Measurements from ENCODE around the gene APRT. TPM values are rescaled to one million over a fixed set of nuclear protein-coding genes. Genes with fewer than 3 reads are reported as not detected.

The APRT gene
- polyA plus RNA-seq, 3 donors from 2014 or later = 432 to 476 (median 450) TPM

- no peak for DNase-seq
- no peak overlapping the region for H3K27ac Mint-ChIP-seq
- peaks cover 49% of the 10 kb centered on the region in 2 donors for H3K4me1 Mint-ChIP-seq
- H3K27me3 Mint-ChIP-seq (ENCODE audit: low read depth in 3 of 3) = peaks cover 0 to 9% (median 6%) of the 10 kb centered on the region in 3 donors
- no peaks in the 10 kb centered on the region for H3K36me3 Mint-ChIP-seq
- no peaks in the 10 kb centered on the region for H3K9me3 Mint-ChIP-seq
- H3K4me3 Mint-ChIP-seq = no peak overlapping the region
Measured at GRCh38 chr16:88768071-88768783, 43.5 kb downstream of the APRT start.

DNA sequence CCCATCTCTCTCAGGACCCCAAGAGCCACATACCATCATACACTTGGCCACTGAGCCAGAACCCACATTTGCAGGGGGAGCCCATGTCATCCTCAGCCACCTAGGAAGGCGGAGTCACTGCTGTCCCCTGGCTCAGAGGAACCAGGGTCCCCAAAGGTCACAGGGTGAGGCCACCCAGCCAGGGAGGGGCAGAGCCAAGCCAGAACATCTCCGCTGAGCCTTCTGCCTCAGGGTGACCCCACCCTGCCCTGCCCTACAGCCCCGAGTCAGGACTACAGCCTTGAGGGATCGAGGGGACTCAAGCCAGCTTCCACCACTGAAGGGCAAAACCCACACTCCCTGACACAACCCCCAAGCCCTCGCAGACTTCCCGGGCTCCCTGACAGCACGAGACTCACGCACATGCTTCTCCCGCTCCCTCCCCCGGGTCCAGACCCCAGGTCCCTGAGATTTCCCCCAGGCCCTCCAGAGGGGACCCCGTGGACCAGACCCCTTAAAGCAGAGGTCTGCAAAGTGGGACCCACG lies 44.1 kb downstream of the APRT start:
- Mint-ChIP-seq H3K27me3 (ENCODE audit: low read depth in 3 of 3) (peaks cover 0 to 9% (median 6%) of the 10 kb centered on the region in 3 donors), H3K9me3 (no peaks in the 10 kb centered on the region), H3K36me3 (no peaks in the 10 kb centered on the region), H3K27ac (peak overlapping the region in 4 of 6 donors; percentile 5 to 64 (median 44)), H3K4me1 (peaks cover 49 to 51% of the 10 kb centered on the region in 2 donors), H3K4me3 (no peak overlapping the region)
- no peak for DNase-seq

- Mint-ChIP-seq H3K27me3 (ENCODE audit: low read depth in 3 of 3) (peaks cover 0 to 9% (median 6%) of the 10 kb centered on the region in 3 donors), H3K36me3 (no peaks in the 10 kb centered on the region), H3K27ac (peak overlapping the region in 4 of 6 donors; percentile 30 to 90 (median 61)), H3K4me1 (peaks cover 49 to 51% of the 10 kb centered on the region in 2 donors), H3K9me3 (no peaks in the 10 kb centered on the region), H3K4me3 (peak overlapping the region in 2 of 5 donors; percentile 49 to 60)
- DNase-seq = no peak
Measured at GRCh38 chr16:88766975-88767374, 44.8 kb downstream of the APRT start.

- H3K36me3 Mint-ChIP-seq = no peaks in the 10 kb centered on the region
- peaks cover 0 to 6% (median 6%) of the 10 kb centered on the region in 3 donors for H3K27me3 Mint-ChIP-seq (ENCODE audit: low read depth in 3 of 3)
- no peak overlapping the region for H3K4me3 Mint-ChIP-seq
- H3K9me3 Mint-ChIP-seq = no peaks in the 10 kb centered on the region
- H3K4me1 Mint-ChIP-seq = peaks cover 37 to 39% of the 10 kb centered on the region in 2 donors
- DNase-seq = no peak
- no peak overlapping the region for H3K27ac Mint-ChIP-seq
Measured at GRCh38 chr16:88764913-88765349, 46.8 kb downstream of the APRT start.

DNA sequence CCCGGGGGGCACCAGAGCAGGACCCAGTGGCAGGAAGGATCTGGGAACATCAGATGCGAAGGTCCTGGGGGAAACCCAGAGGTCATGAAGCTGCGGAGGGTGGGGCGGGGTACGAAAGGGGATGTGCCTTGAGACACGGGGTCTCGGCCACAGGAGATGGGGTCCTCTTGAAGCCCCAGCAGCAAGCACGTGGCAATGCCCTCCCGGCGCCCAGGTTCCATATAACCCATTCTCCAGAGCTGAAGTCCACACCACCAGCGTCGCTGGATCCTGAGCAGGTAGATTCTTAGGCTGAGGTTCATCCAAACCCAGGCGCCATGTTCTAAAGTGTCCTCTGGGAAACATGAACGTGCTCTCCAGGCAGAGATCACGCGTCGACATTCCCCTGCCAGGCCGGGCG lies 47.6 kb downstream of the APRT start:
- DNase-seq = no peak
- H3K9me3 Mint-ChIP-seq = no peaks in the 10 kb centered on the region
- H3K36me3 Mint-ChIP-seq = peaks cover 0 to under 1% (median 0%) of the 10 kb centered on the region in 3 donors
- H3K4me1 Mint-ChIP-seq = peaks cover 30 to 32% of the 10 kb centered on the region in 2 donors
- H3K4me3 Mint-ChIP-seq = no peak overlapping the region
- no peak overlapping the region for H3K27ac Mint-ChIP-seq
- peaks cover 0 to 6% (median 6%) of the 10 kb centered on the region in 3 donors for H3K27me3 Mint-ChIP-seq (ENCODE audit: low read depth in 3 of 3)

DNA sequence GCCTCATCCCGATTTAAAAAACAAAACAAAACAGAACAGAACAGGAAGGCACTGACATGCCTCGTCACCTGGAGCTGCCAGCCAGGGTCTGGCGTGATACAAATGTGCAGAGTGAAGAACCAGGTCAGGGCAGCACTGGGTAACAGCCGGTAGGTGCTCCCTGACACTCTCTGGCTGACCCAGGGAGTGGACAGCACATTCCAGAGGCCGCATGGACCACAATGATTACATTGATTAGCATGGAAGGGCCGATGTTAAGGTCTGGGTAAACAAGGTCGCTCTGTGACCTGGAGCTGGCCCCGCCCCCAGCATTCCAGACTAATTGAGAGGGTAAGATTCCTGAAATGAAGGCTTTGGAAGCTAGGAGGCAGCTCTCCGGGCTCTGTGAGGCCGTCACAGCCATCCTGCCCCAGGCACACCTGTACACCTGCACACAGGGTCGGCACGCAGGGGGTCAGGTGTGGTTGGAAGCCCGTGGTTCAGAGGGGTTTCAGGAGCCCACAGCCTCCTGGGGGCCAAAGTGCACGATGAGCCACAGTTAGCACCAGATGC lies 48.1 kb downstream of the APRT start:
- H3K4me3 Mint-ChIP-seq = peak overlapping the region in 1 of 5 donors; percentile 12
- peaks cover 31 to 33% of the 10 kb centered on the region in 2 donors for H3K4me1 Mint-ChIP-seq
- H3K36me3 Mint-ChIP-seq = peaks cover 0 to 5% (median 2%) of the 10 kb centered on the region in 3 donors
- peaks cover 0 to 6% (median 6%) of the 10 kb centered on the region in 3 donors for H3K27me3 Mint-ChIP-seq (ENCODE audit: low read depth in 3 of 3)
- peak overlapping the region in 4 of 6 donors; percentile 39 to 67 (median 50) for H3K27ac Mint-ChIP-seq
- DNase-seq = no peak
- H3K9me3 Mint-ChIP-seq = no peaks in the 10 kb centered on the region

- Mint-ChIP-seq H3K27ac (no peak overlapping the region), H3K36me3 (peaks cover 0 to 5% (median 3%) of the 10 kb centered on the region in 3 donors), H3K4me3 (no peak overlapping the region), H3K27me3 (ENCODE audit: low read depth in 3 of 3) (peaks cover 0 to 8% (median 6%) of the 10 kb centered on the region in 3 donors), H3K9me3 (no peaks in the 10 kb centered on the region), H3K4me1 (peaks cover 37 to 38% of the 10 kb centered on the region in 2 donors)
- no peak for DNase-seq
Measured at GRCh38 chr16:88762941-88763340, 48.8 kb downstream of the APRT start.

GRCh38 chr16:88762258-88762870 lies 49.4 kb downstream of the APRT start:
- peaks cover 0 to 8% (median 6%) of the 10 kb centered on the region in 3 donors for H3K27me3 Mint-ChIP-seq (ENCODE audit: low read depth in 3 of 3)
- H3K36me3 Mint-ChIP-seq = peaks cover 0 to 5% (median 3%) of the 10 kb centered on the region in 3 donors
- peaks cover 35 to 36% of the 10 kb centered on the region in 2 donors for H3K4me1 Mint-ChIP-seq
- no peak overlapping the region for H3K4me3 Mint-ChIP-seq
- H3K9me3 Mint-ChIP-seq = no peaks in the 10 kb centered on the region
- H3K27ac Mint-ChIP-seq = no peak overlapping the region
- no peak for DNase-seq

- H3K27ac Mint-ChIP-seq = no peak overlapping the region
- H3K4me1 Mint-ChIP-seq = peaks cover 30 to 34% of the 10 kb centered on the region in 2 donors
- peaks cover 0 to 8% (median 6%) of the 10 kb centered on the region in 3 donors for H3K27me3 Mint-ChIP-seq (ENCODE audit: low read depth in 3 of 3)
- H3K36me3 Mint-ChIP-seq = peaks cover 0 to 5% (median 3%) of the 10 kb centered on the region in 3 donors
- DNase-seq = no peak
- no peak overlapping the region for H3K4me3 Mint-ChIP-seq
- H3K9me3 Mint-ChIP-seq = no peaks in the 10 kb centered on the region
Measured at GRCh38 chr16:88761830-88762229, 49.9 kb downstream of the APRT start.

DNA sequence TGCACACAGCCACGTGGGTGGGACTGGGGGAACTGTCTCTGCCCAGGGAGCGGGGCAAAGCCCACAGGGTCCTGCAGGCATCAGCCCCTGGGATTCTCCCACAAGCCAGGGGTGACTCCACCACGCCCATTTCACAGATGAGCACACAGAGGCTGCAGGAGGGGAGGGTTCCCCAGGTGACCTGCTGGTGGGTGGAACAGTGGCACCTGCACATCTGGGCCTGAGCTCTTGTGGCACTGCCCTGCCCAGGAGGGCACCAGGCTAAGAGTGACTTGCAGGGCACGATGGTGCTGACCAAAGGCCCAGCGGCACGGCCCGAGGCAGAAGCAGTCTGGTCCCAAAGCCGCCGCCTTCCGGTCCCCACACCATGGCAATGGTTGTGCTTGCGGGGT lies 50.6 kb downstream of the APRT start:
- Mint-ChIP-seq H3K4me1 (peaks cover 27 to 33% of the 10 kb centered on the region in 2 donors), H3K4me3 (no peak overlapping the region), H3K27ac (peak overlapping the region in 1 of 6 donors; percentile 17), H3K36me3 (peaks cover 0 to 5% (median 3%) of the 10 kb centered on the region in 3 donors), H3K27me3 (ENCODE audit: low read depth in 3 of 3) (peaks cover 0 to 7% (median 5%) of the 10 kb centered on the region in 3 donors), H3K9me3 (no peaks in the 10 kb centered on the region)
- no peak for DNase-seq

DNA sequence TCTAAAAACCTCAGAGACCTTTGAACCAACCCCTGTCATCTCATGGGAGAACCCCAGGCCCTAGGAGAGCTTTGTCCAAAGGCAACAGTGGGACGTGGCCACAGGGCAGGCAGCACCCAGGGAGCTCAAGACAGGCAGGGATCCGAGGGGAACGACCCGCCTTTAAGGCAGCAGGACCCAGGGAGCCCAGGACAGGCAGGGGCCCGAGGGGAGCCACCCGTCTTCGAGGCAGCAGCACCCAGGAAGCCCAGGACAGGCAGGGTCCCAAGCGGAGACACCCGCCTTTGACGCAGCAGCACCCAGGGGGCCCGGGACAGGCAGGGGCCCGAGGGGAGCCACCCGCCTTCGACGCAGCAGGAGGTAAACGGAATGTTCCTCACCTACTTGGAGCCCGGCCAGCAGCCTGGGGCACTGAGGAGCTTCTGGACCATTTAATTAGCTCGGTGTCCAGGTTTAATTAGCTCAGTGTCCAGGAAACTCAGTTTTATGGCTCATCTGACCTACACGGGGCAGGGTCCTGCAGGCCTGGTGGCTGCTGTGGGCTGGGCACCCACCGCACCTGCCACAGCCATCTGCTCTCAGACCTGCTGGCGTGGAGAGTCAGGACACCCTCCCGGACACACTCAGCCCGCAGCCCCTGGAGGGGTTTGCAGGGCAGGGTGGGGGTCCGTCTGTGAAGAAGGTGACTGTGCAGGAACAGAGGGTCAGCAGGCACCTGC lies 51.1 kb downstream of the APRT start:
- no peaks in the 10 kb centered on the region for H3K9me3 Mint-ChIP-seq
- peaks cover 21 to 28% of the 10 kb centered on the region in 2 donors for H3K4me1 Mint-ChIP-seq
- peaks cover 0 to 4% (median 0%) of the 10 kb centered on the region in 3 donors for H3K27me3 Mint-ChIP-seq (ENCODE audit: low read depth in 3 of 3)
- peaks cover 0 to 5% (median 3%) of the 10 kb centered on the region in 3 donors for H3K36me3 Mint-ChIP-seq
- H3K27ac Mint-ChIP-seq = no peak overlapping the region
- no peak overlapping the region for H3K4me3 Mint-ChIP-seq
- no peak for DNase-seq

GRCh38 chr16:88759976-88760350 lies 51.8 kb downstream of the APRT start:
- H3K27me3 Mint-ChIP-seq (ENCODE audit: low read depth in 3 of 3) = peaks cover 0 to 4% (median 0%) of the 10 kb centered on the region in 3 donors
- no peaks in the 10 kb centered on the region for H3K9me3 Mint-ChIP-seq
- no peak overlapping the region for H3K27ac Mint-ChIP-seq
- H3K4me3 Mint-ChIP-seq = no peak overlapping the region
- H3K4me1 Mint-ChIP-seq = peaks cover 16 to 25% of the 10 kb centered on the region in 2 donors
- H3K36me3 Mint-ChIP-seq = peaks cover 0 to 5% (median 3%) of the 10 kb centered on the region in 3 donors
- no peak for DNase-seq

Measured in immature natural killer cell (primary cell).